GM21447 (cell line): ENCODE data around the gene RBMS1.
"Not testable (repeated sequence)": the region's sequence is repeated elsewhere in the genome, so short reads cannot be mapped to it uniquely, and the experiment has no call there.

Experiments used
- ATAC-seq: cut with Tn5 transposase; IDR thresholded peaks from one replicate; pipeline ENCODE4 v1.9.1; 2021; ENCODE audit not compliant: unreplicated experiment

Gene RBMS1

DNA sequence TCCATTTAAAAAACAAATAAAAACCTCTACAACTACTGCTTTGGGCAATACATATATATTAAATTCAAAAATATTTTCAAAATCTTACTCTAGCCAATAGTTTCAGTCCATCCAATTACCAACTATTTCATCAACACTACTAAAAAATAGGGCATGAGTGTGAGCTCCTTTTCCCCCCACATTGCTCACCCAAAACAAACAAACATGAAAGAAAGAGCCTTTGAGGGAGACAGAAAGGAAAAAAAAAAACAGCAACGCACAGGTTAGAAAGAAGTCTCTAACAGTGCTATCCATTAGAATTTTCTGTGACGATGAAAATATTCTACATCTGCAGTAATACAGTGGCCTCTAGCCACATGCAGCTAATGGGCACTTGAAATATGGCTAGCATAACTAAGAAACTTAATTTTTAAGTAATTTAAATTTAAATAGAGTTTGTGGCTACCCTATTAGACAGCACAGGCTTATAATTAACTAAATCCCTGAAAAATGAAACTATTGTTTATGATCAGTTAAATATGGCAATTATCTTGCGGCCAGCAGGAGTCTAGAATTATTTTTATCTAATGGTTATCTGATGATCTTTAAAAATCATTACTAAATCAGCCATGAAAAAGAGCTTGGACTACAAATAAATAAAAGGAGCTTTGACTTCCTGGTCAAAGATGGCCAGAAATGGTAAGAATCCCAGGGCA lies 59.2 kb downstream of the RBMS1 start:
- no peak for ATAC-seq

DNA sequence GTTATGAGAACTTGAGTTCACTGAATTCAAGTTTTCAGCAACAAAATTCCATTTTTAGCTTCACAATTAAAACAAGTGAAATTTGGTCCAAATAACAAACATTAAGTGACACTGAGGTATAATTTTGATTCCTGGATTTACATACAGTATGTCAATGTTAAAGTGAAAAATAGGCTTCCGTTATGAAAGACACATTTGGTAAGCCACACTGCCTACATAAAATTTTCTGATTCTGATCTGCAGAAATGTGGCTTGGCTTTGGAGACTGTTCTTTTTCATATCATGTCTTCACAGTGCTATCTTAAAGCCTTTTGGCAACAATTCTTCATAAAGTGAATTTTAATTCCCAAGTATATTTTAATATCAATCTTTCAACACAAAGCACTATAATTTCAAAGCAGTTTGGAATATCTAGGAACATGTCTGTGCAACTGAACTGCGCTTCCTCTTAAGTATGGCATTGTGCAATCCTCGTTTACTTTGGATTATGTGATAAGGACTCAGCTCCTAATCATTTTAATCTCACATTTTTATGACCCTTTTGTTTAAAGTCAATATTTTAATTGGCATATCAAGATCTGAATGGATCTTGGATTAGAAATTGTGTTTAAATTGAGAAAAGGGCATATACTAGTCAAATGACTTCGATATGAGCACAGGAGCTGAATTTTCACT lies 60.0 kb downstream of the RBMS1 start:
- no peak for ATAC-seq

DNA sequence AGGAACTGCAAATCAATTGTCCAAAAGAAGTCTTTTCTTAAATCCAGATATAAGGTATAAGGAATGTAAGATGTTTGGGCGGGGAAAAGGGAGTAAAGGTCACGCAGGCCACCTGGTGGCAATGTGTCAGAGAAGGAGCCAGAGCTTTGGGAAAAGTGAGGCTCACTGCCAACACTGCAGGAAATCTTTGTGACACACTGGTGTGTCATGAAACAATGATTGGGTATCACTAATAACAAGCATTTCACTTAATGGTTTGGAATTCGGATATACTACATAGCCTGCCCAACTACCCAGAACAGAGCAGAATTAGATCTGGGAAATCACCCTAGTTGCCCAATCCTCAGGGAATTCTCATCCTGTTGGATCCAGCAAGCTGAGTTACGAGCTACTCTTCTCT lies 61.0 kb downstream of the RBMS1 start:
- ATAC-seq: no peak

DNA sequence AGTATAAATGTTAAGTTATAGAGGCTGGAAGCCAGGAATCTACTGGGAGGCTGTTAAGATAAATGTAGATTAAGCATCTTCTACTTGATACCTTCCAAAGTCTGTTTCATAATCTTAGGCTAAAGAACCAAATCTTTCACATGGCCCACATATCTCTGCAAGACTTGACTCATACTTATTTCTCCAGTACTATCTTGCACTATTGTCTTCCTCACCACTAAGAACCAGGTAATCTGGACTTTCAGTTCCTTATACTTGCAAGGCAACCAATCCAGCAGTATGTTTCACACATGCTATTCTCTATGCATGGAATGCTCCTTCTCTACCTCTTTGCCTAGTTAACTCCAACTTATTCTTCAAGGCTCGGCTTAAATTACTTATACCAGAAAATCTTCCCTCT lies 62.2 kb downstream of the RBMS1 start:
- no peak for ATAC-seq

DNA sequence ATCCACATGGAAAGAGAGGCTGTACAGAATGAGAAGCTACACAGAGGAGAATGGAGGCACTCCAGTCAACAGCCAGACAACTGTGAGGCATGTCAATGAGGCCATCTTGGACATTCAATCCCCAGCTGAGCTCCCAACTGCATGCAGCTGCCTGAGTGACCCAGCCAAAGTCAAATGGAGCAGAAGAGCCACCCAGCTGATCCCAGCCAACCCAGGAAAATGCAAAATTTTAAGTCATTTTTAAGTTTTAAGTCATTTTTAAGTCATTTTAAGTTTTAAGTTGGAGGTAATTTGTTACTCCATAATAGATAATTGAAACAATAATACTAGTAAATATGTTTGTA lies 63.6 kb downstream of the RBMS1 start:
- no peak for ATAC-seq

DNA sequence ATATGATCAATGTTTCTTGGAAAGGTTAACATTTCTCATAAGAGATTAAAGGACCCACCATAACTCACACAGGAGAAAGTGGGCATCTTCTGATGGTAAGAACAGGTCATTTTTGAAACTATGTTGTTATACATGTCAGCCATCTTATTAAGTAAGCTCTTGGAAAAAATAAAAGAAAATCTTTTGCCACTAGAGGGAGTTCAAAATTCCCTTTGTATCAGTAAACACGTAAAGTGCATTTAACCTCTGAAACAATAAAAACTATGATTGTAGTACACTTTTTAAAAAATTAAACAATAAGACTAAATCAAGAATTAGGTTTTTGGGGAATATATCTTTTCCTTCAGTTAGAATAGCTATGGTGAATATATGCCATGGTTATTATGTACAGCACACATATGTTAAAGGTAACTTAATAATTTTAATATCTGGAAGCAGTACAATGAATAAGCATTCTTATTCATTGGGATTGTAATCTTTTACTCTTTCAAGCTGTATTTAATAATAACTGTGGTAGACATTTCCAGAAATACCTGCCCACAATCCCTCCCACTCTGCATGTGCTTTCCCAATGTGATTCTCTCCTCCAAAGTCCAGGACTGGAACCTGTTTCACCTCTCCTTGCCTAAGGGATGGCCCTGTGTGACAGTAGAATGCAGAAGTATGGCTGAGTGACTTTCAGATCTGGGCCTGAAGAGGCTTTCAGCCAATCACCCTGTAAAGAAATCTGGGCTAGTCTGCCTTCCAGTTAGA lies 64.2 kb downstream of the RBMS1 start:
- ATAC-seq: no peak

DNA sequence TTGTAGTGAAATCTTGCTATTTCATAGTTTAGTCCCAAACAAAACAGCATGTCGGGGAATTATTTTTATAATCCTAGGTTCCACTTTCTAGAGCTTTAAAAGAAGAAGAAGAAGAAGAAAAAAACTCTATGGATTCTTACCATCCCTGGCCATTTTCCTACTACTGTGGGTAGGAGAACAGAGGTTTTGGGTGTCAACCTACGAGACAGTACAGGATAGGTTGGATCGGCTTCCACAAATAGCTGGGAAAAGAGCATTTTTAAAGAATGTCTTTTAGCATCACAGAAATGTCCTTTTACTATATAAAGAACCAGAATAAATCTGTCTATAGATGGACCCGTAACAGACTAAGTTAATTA lies 65.2 kb downstream of the RBMS1 start:
- ATAC-seq: no peak

DNA sequence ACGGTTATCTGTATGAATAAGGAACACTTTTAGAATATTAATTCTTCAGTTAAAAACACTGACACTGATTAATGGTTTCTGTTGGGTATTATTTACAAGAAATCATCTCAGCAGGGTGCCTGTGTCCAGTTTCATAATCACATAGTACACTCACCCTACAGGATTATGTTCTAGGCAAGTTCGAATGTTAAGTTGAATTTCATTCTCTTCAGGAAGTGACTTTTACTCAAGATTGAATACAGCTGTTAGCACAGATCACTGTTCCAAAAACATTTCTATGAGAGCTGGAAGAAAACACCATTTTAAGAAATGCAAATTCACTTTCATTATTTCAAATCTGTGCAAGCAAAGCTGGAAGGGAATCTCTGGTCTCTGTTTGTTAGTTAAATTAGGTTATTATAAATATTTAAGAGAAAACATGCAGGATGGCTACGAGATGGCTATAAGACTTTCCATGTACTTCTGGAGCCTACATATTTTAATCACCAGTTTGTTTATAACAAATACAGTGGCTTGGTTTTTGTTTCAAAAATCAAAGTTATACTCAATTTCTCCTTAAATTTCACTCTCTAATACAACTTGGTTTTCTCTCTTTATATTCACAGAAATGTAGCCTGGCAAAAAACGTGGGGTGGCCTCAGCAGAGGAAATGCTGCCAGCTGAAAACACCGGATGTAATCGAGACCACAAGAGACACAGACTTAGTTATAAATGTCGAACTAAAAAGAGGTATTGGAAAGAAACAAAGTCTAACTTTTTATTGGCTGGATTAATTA lies 65.8 kb downstream of the RBMS1 start:
- ATAC-seq: peak; percentile 87

DNA sequence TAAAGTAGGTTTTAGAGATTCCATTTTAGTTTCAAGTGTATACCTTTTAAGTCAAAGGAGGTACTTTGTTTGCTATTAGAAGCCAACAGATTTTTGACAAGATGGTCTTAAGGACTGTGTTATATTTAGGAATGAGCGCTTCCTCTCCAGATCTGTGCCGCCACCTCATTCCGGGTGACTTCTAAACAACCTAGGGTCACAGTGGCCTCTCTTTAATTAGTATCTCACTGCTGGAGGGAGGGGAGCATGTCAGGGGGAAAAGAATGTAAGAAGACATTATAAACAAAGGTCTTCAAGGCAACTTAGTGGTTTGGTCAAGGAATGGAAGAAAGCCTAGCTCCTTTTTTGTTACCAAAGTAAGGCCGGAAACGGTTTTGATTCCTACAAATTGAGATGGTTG lies 67.0 kb downstream of the RBMS1 start:
- ATAC-seq: no peak

DNA sequence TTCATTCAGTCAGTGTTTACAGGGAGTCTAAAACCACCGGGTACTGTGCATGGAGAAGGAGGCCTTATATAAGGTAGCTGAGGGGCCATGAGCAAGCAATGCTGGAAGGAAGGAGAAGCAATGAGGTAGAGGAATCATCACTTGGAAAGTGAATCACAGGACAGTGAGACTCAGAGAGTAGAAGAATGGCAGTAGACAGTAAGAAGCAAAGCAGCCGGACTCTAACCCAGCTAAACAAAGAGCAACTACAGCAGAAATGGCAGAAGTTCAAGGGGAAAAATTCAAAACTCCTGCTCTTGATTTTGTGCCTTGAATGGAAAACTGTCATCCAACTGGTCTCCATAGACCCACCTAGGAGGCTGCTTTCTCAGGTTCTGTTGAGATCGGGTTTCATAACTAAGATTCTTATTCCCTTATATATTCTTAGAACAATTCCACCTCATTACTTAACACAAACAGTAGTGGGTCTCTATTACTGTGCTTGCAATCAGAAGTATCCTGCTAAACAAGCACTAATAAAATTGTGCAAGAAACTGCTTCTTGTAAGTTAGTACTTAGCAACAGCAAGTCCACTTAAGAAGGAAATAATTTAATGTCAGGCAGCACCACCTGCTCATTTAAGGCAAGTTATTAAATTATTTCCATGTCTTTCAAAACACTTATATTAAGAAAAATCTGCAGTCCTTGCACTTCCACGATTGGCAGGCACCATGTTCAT lies 68.0 kb downstream of the RBMS1 start:
- no peak for ATAC-seq

DNA sequence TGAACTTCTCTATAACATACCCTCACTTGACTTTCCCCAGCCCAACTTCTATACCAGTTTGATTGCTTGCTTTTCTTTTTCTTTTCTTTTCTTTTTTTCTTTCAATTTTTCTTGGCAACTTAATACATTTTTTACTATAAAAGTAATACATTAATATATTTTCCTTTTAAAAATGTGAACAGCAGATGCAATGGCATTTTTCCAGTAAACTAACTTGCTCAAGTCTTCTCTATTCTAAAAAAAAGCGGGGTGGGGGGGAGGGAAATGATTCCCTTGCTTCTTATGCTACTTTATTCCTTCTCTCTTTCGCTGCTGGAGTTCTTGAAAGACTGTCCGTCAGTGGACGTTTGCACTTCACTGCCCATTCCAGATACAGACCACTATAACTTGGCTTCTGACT lies 70.5 kb downstream of the RBMS1 start:
- no peak for ATAC-seq

DNA sequence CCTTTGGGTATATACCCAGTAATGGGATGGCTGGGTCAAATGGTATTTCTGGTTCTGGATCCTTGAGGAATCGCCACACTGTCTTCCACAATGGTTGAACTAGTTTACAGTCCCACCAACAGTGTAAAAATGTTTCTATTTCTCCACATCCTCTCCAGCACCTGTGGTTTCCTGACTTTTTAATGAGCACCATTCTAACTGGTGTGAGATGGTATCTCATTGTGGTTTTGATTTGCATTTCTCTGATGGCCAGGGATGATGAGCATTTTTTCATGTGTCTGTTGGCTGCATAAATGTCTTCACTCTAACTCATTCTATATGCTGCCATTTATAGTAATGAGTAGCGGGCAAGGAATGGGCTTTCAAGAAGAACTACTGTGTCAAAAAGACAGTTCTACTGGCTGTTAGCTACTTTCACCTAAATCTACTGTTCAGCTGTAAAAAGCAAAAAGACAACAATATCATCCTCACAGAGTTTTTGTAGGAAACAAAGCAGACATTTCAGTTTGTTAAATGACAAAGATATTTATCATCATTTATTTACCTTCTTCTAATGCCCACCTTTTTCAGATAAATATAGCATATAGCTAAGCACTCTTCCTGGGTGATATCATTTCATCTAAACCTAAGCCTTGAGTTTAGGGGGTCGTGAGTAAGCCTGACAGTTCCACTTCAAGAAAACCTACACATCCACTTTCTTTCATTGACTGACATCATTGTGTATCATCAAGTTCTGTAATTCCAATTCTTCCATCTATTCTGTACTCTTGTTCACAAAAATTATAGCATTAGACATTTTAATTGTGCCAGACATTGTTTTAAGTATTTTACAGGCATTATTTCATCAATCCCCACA lies 71.7 kb downstream of the RBMS1 start:
- not testable (repeated sequence) for ATAC-seq

DNA sequence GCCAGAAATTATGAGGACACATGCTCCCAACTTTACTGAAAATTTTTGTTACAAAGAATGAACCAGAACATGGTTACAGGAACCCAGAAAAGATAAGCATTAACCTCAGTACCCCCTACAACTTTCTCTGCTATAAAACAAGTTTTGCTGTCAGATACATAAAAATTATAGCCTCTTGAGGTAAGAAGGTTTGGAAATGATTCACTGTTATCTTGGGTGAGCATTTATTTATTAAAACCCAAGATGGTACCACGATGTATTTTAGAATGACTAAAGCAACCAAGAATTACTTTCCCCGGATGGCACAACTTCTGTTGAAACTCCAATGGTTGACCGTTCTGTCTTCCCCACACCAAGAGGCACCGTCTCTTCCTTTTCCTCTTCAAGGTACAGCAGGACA lies 72.9 kb downstream of the RBMS1 start:
- no peak for ATAC-seq

DNA sequence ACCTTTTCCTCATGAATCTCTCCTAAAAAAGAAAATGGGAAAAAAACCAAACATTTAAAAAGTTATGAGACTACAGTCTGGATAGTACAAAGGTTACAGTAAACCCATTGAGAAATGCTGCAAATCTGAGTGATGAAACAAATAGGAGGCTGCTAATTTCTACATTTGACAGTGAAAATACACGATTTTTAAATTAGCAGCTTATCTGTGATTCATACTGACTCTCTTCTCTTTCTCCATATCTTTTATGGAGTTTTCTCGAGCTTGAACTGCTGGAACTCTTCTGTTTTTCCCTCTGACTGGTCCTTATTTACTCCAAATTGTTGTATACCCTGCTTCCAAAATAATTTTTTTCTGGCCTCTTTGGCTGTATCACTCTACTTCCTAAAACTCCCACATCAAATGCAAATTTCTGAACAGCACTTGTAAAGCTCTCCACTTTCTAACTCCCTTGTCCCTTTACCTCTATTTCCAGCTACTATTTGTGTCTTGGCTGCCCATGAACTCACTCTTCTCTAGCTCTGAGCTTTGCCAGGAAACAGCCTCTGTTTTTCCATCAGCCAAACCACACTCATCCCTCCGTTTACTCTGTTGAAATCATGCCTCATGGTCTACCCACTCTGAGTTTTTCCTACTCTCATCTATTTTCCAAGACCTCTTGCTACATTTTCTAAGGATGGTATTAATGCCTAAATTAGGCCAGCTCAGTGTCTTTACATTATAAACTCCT lies 73.7 kb downstream of the RBMS1 start:
- ATAC-seq: no peak

DNA sequence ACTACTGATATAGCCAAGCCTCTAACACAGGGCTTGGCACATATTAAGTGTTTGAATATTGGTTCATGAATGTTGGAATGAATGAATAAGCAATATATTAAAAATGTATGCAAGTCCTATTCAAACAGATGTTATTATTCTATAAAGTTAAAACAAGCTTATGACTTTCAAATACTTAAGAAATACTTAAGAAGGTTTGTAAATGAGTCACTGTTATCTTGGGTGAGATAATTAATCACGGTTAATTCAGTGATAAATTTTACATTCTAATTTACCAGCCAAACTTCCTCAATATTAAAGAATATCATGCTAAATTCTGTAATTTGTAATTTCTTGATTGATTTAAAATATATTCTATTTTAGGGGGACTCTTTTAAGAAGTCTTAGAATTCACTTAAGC lies 74.8 kb downstream of the RBMS1 start:
- ATAC-seq: no peak

DNA sequence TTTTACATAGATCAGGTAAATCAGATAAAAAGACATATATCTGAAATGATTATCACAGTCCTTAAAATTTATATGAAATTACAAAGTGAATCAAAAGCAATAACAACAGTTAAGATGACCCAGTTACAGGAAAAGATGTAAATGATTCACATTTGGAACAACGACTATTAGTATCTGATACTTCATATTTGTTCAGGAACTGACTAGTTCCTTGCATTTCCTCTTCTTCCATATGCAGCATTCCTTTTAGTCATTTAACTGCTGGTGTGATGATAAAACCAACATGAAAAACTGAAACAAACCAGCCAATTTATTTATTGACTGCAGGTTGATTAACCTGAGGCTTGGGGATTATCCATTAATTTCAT lies 75.2 kb downstream of the RBMS1 start:
- no peak for ATAC-seq

DNA sequence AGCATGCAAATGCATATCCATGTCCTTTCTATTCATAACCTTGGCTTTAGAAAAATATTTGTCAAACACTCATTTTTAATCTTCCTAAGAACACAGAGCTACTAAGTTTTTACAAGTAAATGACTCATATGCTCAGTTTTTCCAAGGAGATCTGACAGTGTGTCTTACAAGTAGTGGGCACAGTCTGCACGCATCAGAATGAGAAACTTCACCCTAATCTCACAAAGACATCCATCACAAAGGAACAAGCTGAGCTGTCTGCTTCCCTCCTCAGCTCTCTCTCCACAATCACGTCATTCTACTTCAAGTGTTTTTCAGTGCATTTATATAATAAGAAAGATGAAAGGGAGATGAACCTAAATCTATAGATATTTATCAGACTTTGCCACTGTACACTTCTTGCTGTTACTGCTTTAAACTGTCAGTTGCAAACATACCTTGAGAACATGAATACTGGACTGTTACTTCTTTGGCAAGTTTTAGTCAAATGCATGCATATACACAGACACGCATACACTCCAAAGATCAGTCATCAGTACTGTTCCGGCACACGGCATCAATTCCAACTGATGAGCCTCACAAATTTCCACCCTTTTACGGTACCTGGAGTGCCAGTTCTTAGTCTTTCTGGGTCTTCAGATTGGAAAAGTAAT lies 75.7 kb downstream of the RBMS1 start:
- ATAC-seq: no peak

DNA sequence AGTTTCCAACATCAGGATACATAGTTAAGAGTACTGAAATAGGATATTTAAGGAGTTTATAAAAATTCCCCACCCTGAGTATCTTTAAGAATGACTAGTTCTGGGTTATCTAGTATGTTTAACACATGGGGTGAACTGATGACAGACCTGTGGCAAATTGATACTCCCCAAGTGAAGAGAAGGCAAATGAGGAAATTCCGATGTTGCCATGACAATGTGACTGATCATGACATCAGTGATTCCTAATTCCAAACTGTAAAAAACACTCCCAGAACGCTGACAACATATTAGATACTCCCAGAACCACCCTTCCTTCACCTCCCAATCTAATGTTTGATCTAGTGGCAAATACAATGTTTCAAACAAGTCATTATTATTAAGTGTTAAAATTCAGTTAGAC lies 77.6 kb downstream of the RBMS1 start:
- no peak for ATAC-seq

DNA sequence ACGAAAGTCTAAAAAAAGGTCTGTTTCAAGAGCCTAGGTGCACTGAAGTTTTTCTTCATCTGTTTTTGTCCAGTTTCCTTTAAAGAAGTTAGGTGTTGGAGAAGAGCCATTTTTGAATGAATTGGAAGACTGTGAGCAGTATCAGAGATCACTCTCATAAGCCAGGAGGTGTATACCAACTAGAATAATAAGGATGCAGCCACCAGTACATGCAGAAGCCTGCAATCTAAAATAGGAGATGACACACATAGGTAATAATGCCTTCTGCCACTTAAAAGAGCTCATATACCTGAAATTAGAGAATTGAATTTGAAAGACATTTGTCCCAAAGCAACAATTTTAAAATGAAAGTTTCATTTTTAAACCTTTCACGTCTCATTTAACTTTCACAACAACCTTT lies 81.7 kb downstream of the RBMS1 start:
- ATAC-seq: no peak
